HFFc6 (cell line): ENCODE measurements around the gene TBC1D22B. TPM values are rescaled to one million over a fixed set of nuclear protein-coding genes. Genes with fewer than 3 reads are reported as not detected.

Source experiments
- DNase-seq: peaks from one replicate; pipeline ENCODE4 v3.0.0-alpha.2; 2018
- H3K27ac Mint-ChIP-seq: 2 replicates; pipeline ENCODE4 v1.8.0; 2020; ENCODE audit warnings: mild to moderate bottlenecking, mixed read lengths
- H3K27me3 Mint-ChIP-seq: 2 replicates; pipeline ENCODE4 v1.8.0; 2021; ENCODE audit warnings: mild to moderate bottlenecking, moderate library complexity, mixed read lengths; ENCODE audit not compliant: insufficient read depth
- H3K36me3 Mint-ChIP-seq: 2 replicates; pipeline ENCODE4 v1.8.0; 2021; ENCODE audit warnings: low read depth, mixed read lengths
- H3K4me1 Mint-ChIP-seq: 2 replicates; pipeline ENCODE4 v1.8.0; 2020; ENCODE audit warnings: low read depth, mixed read lengths
- H3K4me3 Mint-ChIP-seq: 2 replicates; pipeline ENCODE4 v1.8.0; 2020; ENCODE audit warnings: mild to moderate bottlenecking, moderate library complexity, mixed read lengths
- H3K9me3 Mint-ChIP-seq: 2 replicates; pipeline ENCODE4 v1.8.0; 2020; ENCODE audit warnings: mild to moderate bottlenecking, mixed read lengths
- total RNA-seq, 6 experiments: library from RNA; stranded (reverse); fragmentation: NEBNext Ultra II Directional; extraction: Animal tissue kit (Norgen Biotek cat#: 25700); gene quantifications; 2 replicates in 1 of 6; 3 replicates in 5 of 6; pipeline ENCODE4 v1.2.3, GENCODE V29; 2021
- TF ChIP-seq, protein P1 (sequence below): fragments of 200-600 bp; sonication (generic); IDR thresholded peaks from 2 replicates; pipeline ENCODE4 v1.5.0; 2021; ENCODE audit warnings: antibody characterized with exemption, mild to moderate bottlenecking

The TBC1D22B gene
- total RNA-seq, 6 experiments from 2014 or later = 9.0 to 9.6 (median 9.2) TPM

GRCh38 chr6:37357860-37358259 lies 100.3 kb downstream of the TBC1D22B start:
- Mint-ChIP-seq H3K4me1 (peaks cover 38% of the 10 kb centered on the region), H3K9me3 (no peaks in the 10 kb centered on the region), H3K36me3 (no peaks in the 10 kb centered on the region; the same call in 1 of the 2 replicates), H3K4me3 (no peak overlapping the region), H3K27me3 (no peaks in the 10 kb centered on the region), H3K27ac (no peak overlapping the region)
- TF ChIP-seq, protein P1, sequence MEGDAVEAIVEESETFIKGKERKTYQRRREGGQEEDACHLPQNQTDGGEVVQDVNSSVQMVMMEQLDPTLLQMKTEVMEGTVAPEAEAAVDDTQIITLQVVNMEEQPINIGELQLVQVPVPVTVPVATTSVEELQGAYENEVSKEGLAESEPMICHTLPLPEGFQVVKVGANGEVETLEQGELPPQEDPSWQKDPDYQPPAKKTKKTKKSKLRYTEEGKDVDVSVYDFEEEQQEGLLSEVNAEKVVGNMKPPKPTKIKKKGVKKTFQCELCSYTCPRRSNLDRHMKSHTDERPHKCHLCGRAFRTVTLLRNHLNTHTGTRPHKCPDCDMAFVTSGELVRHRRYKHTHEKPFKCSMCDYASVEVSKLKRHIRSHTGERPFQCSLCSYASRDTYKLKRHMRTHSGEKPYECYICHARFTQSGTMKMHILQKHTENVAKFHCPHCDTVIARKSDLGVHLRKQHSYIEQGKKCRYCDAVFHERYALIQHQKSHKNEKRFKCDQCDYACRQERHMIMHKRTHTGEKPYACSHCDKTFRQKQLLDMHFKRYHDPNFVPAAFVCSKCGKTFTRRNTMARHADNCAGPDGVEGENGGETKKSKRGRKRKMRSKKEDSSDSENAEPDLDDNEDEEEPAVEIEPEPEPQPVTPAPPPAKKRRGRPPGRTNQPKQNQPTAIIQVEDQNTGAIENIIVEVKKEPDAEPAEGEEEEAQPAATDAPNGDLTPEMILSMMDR = no peak
- no peak for DNase-seq

DNA sequence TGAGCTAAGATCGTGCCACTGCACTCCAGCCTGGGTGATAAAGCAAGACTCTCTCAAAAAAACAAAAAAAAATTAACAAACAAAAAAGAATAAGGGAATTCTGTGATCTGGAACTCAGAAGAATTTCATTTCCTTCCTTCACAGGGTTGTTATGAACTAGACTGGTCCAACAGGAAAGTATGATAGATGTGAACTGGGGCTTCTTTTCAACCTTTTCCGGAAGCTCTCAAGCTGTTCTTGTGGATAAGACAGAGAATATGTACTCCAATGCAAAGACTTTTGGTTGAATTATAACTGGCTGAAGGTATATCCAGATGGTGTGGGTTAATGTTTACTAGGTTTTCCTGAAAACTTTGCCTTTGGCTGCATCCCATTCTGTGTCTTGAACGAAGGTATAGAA lies 101.5 kb downstream of the TBC1D22B start:
- DNase-seq = no peak
- Mint-ChIP-seq H3K27ac (no peak overlapping the region), H3K4me1 (peaks cover 31% of the 10 kb centered on the region), H3K4me3 (no peak overlapping the region), H3K9me3 (no peaks in the 10 kb centered on the region), H3K36me3 (no peaks in the 10 kb centered on the region; the same call in 1 of the 2 replicates), H3K27me3 (no peaks in the 10 kb centered on the region)
- TF ChIP-seq, protein P1 = no peak

- Mint-ChIP-seq H3K27me3 (no peaks in the 10 kb centered on the region), H3K4me1 (peaks cover 15% of the 10 kb centered on the region), H3K36me3 (no peaks in the 10 kb centered on the region; the same call in 1 of the 2 replicates), H3K27ac (no peak overlapping the region), H3K9me3 (no peaks in the 10 kb centered on the region), H3K4me3 (no peak overlapping the region)
- TF ChIP-seq, protein P1 = no peak
- no peak for DNase-seq
Observed at GRCh38 chr6:37362101-37362828, 104.7 kb downstream of the TBC1D22B start.

- Mint-ChIP-seq H3K36me3 (peaks cover 8% of the 10 kb centered on the region), H3K4me1 (peaks cover 31% of the 10 kb centered on the region), H3K4me3 (no peak overlapping the region), H3K9me3 (no peaks in the 10 kb centered on the region), H3K27me3 (no peaks in the 10 kb centered on the region), H3K27ac (no peak overlapping the region)
- TF ChIP-seq, protein P1 = peak; percentile 54
- DNase-seq = peak; percentile 22
Observed at GRCh38 chr6:37365791-37366190, 108.2 kb downstream of the TBC1D22B start.

DNA sequence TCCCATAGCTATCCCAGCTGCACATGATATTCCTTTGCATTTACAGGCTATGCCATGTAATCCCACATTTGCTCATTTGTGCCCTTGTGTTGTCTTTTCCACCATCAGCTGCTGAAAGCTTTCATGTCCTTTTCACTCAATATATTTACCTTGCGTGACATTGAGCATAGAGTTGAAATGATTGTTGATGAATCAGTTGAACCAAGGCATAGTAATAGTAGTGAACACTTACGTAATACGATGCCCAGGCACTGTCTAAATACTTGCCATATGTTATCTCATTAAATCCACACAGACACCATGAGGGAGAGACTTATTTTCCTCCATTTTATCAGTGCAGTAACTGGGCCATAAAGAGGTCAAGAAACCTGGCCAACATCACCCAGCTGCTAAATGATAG lies 109.3 kb downstream of the TBC1D22B start:
- Mint-ChIP-seq H3K9me3 (no peaks in the 10 kb centered on the region), H3K4me1 (peaks cover 34% of the 10 kb centered on the region), H3K36me3 (peaks cover 10% of the 10 kb centered on the region), H3K27me3 (no peaks in the 10 kb centered on the region; the same call in 1 of the 2 replicates), H3K27ac (no peak overlapping the region), H3K4me3 (no peak overlapping the region)
- TF ChIP-seq, protein P1 = no peak
- DNase-seq = no peak
